Esophagus (tissue), 2 donors: ENCODE measurements around the gene CCDC86. TPM values are rescaled to one million over a fixed set of nuclear protein-coding genes. Genes with fewer than 3 reads are reported as not detected.

Source experiments
- H3K27ac ChIP-seq, 2 donors: one replicate each; pipeline ENCODE4 v1.5.1; 2013; ENCODE audit warnings: low read depth in 2 of 2, mild to moderate bottlenecking in 2 of 2, inconsistent platforms in 1 of 2, low read length in 1 of 2, moderate library complexity in 1 of 2
- H3K27me3 ChIP-seq, 2 donors: one replicate each; pipeline ENCODE4 v1.6.1; 2013; ENCODE audit warnings: low read length in 2 of 2, control low read depth in 1 of 2, mild to moderate bottlenecking in 1 of 2; ENCODE audit not compliant: insufficient read depth in 2 of 2, control insufficient read depth in 1 of 2
- H3K36me3 ChIP-seq, 2 donors: one replicate each; pipeline ENCODE4 v1.6.1; 2013; ENCODE audit warnings: low read length in 1 of 2; ENCODE audit not compliant: control insufficient read depth in 2 of 2, insufficient read depth in 2 of 2
- H3K4me1 ChIP-seq, 2 donors: one replicate each; pipeline ENCODE4 v1.6.1; 2013; ENCODE audit warnings: low read length in 1 of 2; ENCODE audit not compliant: control insufficient read depth in 2 of 2, insufficient read depth in 2 of 2
- H3K4me3 ChIP-seq, 2 donors: one replicate each; pipeline ENCODE4 v1.5.1; 2013; ENCODE audit warnings: low read length in 2 of 2, mild to moderate bottlenecking in 2 of 2, low read depth in 1 of 2, moderate library complexity in 1 of 2
- H3K9me3 ChIP-seq, 2 donors: one replicate each; pipeline ENCODE4 v1.6.1; 2013; ENCODE audit warnings: mild to moderate bottlenecking in 2 of 2, low read depth in 1 of 2, low read length in 1 of 2, moderate library complexity in 1 of 2; ENCODE audit not compliant: control insufficient read depth in 2 of 2, insufficient read depth in 1 of 2
- WGBS, 2 donors: extraction: QIAGEN DNeasy Blood & Tissue Kit; methylation state at CpG; one replicate each; pipeline ENCODE4 v1.1.7; 2013; 5-methylcytosine and 5-hydroxymethylcytosine counted together
- polyA plus RNA-seq, 2 donors: library from polyadenylated mRNA; stranded (reverse); fragments of 200-250 nt; gene quantifications; one replicate each; pipeline ENCODE4 v1.2.3, GENCODE V29; 2013
- donor health status: healthy with polysubstance abuse.
- donor health status: Bipolar disorder and iron deficiency.

Gene CCDC86
- 10 to 100 TPM in 1 of 2 donors, 1 to 10 TPM in 1; 9.3 to 18.6 TPM for polyA plus RNA-seq

GRCh38 chr11:60841797-60842667 is at the start of gene CCDC86:
CCDC86 (plus strand) TSS chr11:60842113; CDS start chr11:60842125, 12 bp downstream.
- peaks cover 0 to 3% of the 10 kb centered on the region in 2 donors for H3K36me3 ChIP-seq
- 0 to 1% methylated on average over 57 of the region's 57 CpGs for WGBS, 2 donors

GRCh38 chr11:60792521-60792920 is 49.4 kb upstream of the CCDC86 start:
- Histone ChIP-seq H3K4me1 (no peaks in the 10 kb centered on the region), H3K36me3 (no peaks in the 10 kb centered on the region), H3K27me3 (no peaks in the 10 kb centered on the region), H3K4me3 (no peak overlapping the region), H3K9me3 (peaks cover 0 to 2% of the 10 kb centered on the region in 2 donors), H3K27ac (no peak overlapping the region)
- 85% methylated on average over 3 of the region's 3 CpGs for WGBS, 2 donors

More at GRCh38 chr11:60841797-60842667, at the start of gene CCDC86:
- Histone ChIP-seq H3K27ac (peak within 1 kb of the TSS; percentile 59 to 63), H3K9me3 (no peaks in the 10 kb centered on the region), H3K4me3 (peak within 1 kb of the TSS; percentile 88 to 94), H3K27me3 (no peaks in the 10 kb centered on the region), H3K4me1 (peaks cover 11 to 18% of the 10 kb centered on the region in 2 donors)

- Histone ChIP-seq H3K27ac (no peak overlapping the region), H3K4me3 (no peak overlapping the region), H3K9me3 (peaks cover 0 to 2% of the 10 kb centered on the region in 2 donors), H3K27me3 (no peaks in the 10 kb centered on the region), H3K4me1 (no peaks in the 10 kb centered on the region), H3K36me3 (no peaks in the 10 kb centered on the region)
- 57 to 82% methylated on average over 6 of the region's 6 CpGs for WGBS, 2 donors
Measured at GRCh38 chr11:60795291-60795690, 46.6 kb upstream of the CCDC86 start.

- no peak overlapping the region for H3K27ac ChIP-seq
- H3K4me3 ChIP-seq: no peak overlapping the region
- WGBS, 2 donors: 85 to 88% methylated on average over 17 of the region's 17 CpGs
- no peaks in the 10 kb centered on the region for H3K4me1 ChIP-seq
- H3K36me3 ChIP-seq: no peaks in the 10 kb centered on the region
- no peaks in the 10 kb centered on the region for H3K27me3 ChIP-seq
- H3K9me3 ChIP-seq: peaks cover 0 to 2% of the 10 kb centered on the region in 2 donors
Measured at GRCh38 chr11:60797846-60798630, 43.9 kb upstream of the CCDC86 start.

- Histone ChIP-seq H3K27me3 (no peaks in the 10 kb centered on the region), H3K27ac (no peak overlapping the region), H3K4me3 (no peak overlapping the region), H3K4me1 (no peaks in the 10 kb centered on the region), H3K9me3 (peaks cover 0 to 2% of the 10 kb centered on the region in 2 donors), H3K36me3 (no peaks in the 10 kb centered on the region)
- WGBS, 2 donors: 94 to 99% methylated on average over 3 of the region's 3 CpGs
Measured at GRCh38 chr11:60798631-60799030, 43.3 kb upstream of the CCDC86 start.

GRCh38 chr11:60801194-60801593 is 40.7 kb upstream of the CCDC86 start:
- 89 to 91% methylated on average over 10 of the region's 10 CpGs for WGBS, 2 donors
- no peaks in the 10 kb centered on the region for H3K36me3 ChIP-seq
- no peaks in the 10 kb centered on the region for H3K27me3 ChIP-seq
- no peaks in the 10 kb centered on the region for H3K9me3 ChIP-seq
- H3K4me1 ChIP-seq: no peaks in the 10 kb centered on the region
- no peak overlapping the region for H3K27ac ChIP-seq
- H3K4me3 ChIP-seq: no peak overlapping the region

- no peaks in the 10 kb centered on the region for H3K9me3 ChIP-seq
- H3K27ac ChIP-seq: no peak overlapping the region
- H3K4me3 ChIP-seq: no peak overlapping the region
- 77% methylated on average over 7 of the region's 7 CpGs for WGBS, 2 donors
- no peaks in the 10 kb centered on the region for H3K27me3 ChIP-seq
- no peaks in the 10 kb centered on the region for H3K4me1 ChIP-seq
- H3K36me3 ChIP-seq: no peaks in the 10 kb centered on the region
Measured at GRCh38 chr11:60803273-60803936, 38.5 kb upstream of the CCDC86 start.

GRCh38 chr11:60809249-60809648 is 32.7 kb upstream of the CCDC86 start:
- no peak overlapping the region for H3K27ac ChIP-seq

GRCh38 chr11:60809691-60810090 is 32.2 kb upstream of the CCDC86 start:
- no peaks in the 10 kb centered on the region for H3K27me3 ChIP-seq
- H3K27ac ChIP-seq: no peak overlapping the region
- 77 to 84% methylated on average over 11 of the region's 11 CpGs for WGBS, 2 donors
- no peaks in the 10 kb centered on the region for H3K9me3 ChIP-seq
- no peaks in the 10 kb centered on the region for H3K4me1 ChIP-seq
- H3K36me3 ChIP-seq: no peaks in the 10 kb centered on the region
- H3K4me3 ChIP-seq: no peak overlapping the region

More at GRCh38 chr11:60809249-60809648, 32.7 kb upstream of the CCDC86 start:
- 62 to 63% methylated on average over 3 of the region's 3 CpGs for WGBS, 2 donors
- H3K36me3 ChIP-seq: no peaks in the 10 kb centered on the region
- no peaks in the 10 kb centered on the region for H3K9me3 ChIP-seq
- H3K4me3 ChIP-seq: no peak overlapping the region
- no peaks in the 10 kb centered on the region for H3K27me3 ChIP-seq
- H3K4me1 ChIP-seq: no peaks in the 10 kb centered on the region
